HEK293 (cell line): Measurements from ENCODE around the gene PLCG2.

ENCODE experiments used
- CTCF ChIA-PET: fragments of 350-600 bp; formaldehyde crosslinking; extraction: SDS; loops from one replicate; lab custom pipeline; 2021; ENCODE audit warnings: antibody characterized with exemption; lab: Yijun Ruan, JAX
- POLR2A ChIA-PET: fragments of 300-600 bp; formaldehyde crosslinking; extraction: SDS; loops from one replicate; lab custom pipeline; 2020; ENCODE audit warnings: antibody characterized with exemption, inconsistent platforms; lab: Yijun Ruan, JAX
- H3K27ac ChIP-seq: fragments of 200-500 bp; sonication (Bioruptor generic); 2 replicates; pipeline ENCODE4 v1.5.1; 2014; ENCODE audit warnings: low read depth, low read length, control low read depth, inconsistent platforms; ENCODE audit errors: extremely low read depth
- H3K36me3 ChIP-seq, 2 experiments: fragments of 200-500 bp in 1 of 2; sonication (Bioruptor generic) in 1 of 2; 1 replicate in 1 of 2; 2 replicates in 1 of 2; pipeline ENCODE4 v1.5.1; 2014 to 2017; ENCODE audit warnings: inconsistent platforms in 2 of 2, low read length in 2 of 2; ENCODE audit not compliant: control insufficient read depth in 2 of 2, insufficient read depth in 1 of 2
- H3K4me1 ChIP-seq: fragments of 200-500 bp; sonication (Bioruptor generic); 2 replicates; pipeline ENCODE4 v1.5.1; 2014; ENCODE audit warnings: mild to moderate bottlenecking, low read length, inconsistent platforms; ENCODE audit not compliant: control insufficient read depth, insufficient read depth
- H3K4me3 ChIP-seq: 2 replicates; pipeline ENCODE4 v1.5.1; 2011; ENCODE audit warnings: low read depth, mild to moderate bottlenecking, control low read depth, low read length, moderate library complexity
- H3K9me3 ChIP-seq: fragments of 200-500 bp; sonication (Bioruptor generic); 2 replicates; pipeline ENCODE4 v1.5.1; 2014; ENCODE audit warnings: low read depth, low read length, inconsistent platforms; ENCODE audit not compliant: control insufficient read depth, insufficient read depth
- PRDM2 ChIP-seq: fragments of 450-650 bp; formaldehyde crosslinking; IDR thresholded peaks from 2 replicates; pipeline ENCODE4 v1.5.1; 2016; ENCODE audit warnings: missing biosample characterization, missing genetic modification characterization, borderline replicate concordance
- TCF7L2 ChIP-seq: IDR thresholded peaks from 2 replicates; pipeline ENCODE4 v1.6.1; 2011; ENCODE audit warnings: low read depth, mild to moderate bottlenecking, inconsistent platforms, low read length, moderate library complexity, borderline replicate concordance
- YY2 ChIP-seq: fragments of 450-650 bp; formaldehyde crosslinking; IDR thresholded peaks from 2 replicates; pipeline ENCODE4 v1.5.1; 2016; ENCODE audit warnings: missing biosample characterization, missing genetic modification characterization
- ZFHX2 ChIP-seq: fragments of 450-650 bp; formaldehyde crosslinking; conservative IDR thresholded peaks from 2 replicates; pipeline ENCODE4 v1.5.1; 2016; ENCODE audit warnings: missing biosample characterization, missing genetic modification characterization
- ZFP69B ChIP-seq: fragments of 450-650 bp; formaldehyde crosslinking; IDR thresholded peaks from 2 replicates; pipeline ENCODE4 v1.5.1; 2016; ENCODE audit warnings: missing biosample characterization, missing genetic modification characterization
- ZNF140 ChIP-seq: fragments of 450-650 bp; formaldehyde crosslinking; IDR thresholded peaks from 2 replicates; pipeline ENCODE4 v1.5.1; 2016; ENCODE audit warnings: missing biosample characterization, missing genetic modification characterization
- ZNF155 ChIP-seq: fragments of 450-650 bp; formaldehyde crosslinking; IDR thresholded peaks from 2 replicates; pipeline ENCODE4 v1.5.1; 2016; ENCODE audit warnings: missing biosample characterization, missing genetic modification characterization
- ZNF202 ChIP-seq: fragments of 450-650 bp; formaldehyde crosslinking; IDR thresholded peaks from 2 replicates; pipeline ENCODE4 v1.5.1; 2016; ENCODE audit warnings: missing biosample characterization, missing genetic modification characterization, borderline replicate concordance
- ZNF214 ChIP-seq: fragments of 450-650 bp; formaldehyde crosslinking; IDR thresholded peaks from 2 replicates; pipeline ENCODE4 v1.5.1; 2017; ENCODE audit warnings: missing biosample characterization, mild to moderate bottlenecking, missing genetic modification characterization, borderline replicate concordance
- ZNF223 ChIP-seq: fragments of 450-650 bp; formaldehyde crosslinking; IDR thresholded peaks from 2 replicates; pipeline ENCODE4 v1.5.1; 2016; ENCODE audit warnings: missing biosample characterization, missing genetic modification characterization
- ZNF248 ChIP-seq: fragments of 450-650 bp; formaldehyde crosslinking; IDR thresholded peaks from 2 replicates; pipeline ENCODE4 v1.5.1; 2017; ENCODE audit warnings: missing biosample characterization, missing genetic modification characterization
- ZNF26 ChIP-seq: fragments of 450-650 bp; formaldehyde crosslinking; IDR thresholded peaks from 2 replicates; pipeline ENCODE4 v1.5.1; 2016; ENCODE audit warnings: missing biosample characterization, missing genetic modification characterization
- ZNF433 ChIP-seq: fragments of 450-650 bp; formaldehyde crosslinking; IDR thresholded peaks from 2 replicates; pipeline ENCODE4 v1.5.1; 2016; ENCODE audit warnings: missing biosample characterization, missing genetic modification characterization, low read depth
- ZNF518A ChIP-seq: fragments of 450-650 bp; formaldehyde crosslinking; conservative IDR thresholded peaks from 2 replicates; pipeline ENCODE4 v1.5.1; 2016; ENCODE audit warnings: low read depth, missing biosample characterization, missing genetic modification characterization
- ZNF544 ChIP-seq: fragments of 450-650 bp; formaldehyde crosslinking; IDR thresholded peaks from 2 replicates; pipeline ENCODE4 v1.5.0; 2017; ENCODE audit warnings: missing biosample characterization, missing genetic modification characterization
- ZNF580 ChIP-seq: fragments of 450-650 bp; formaldehyde crosslinking; IDR thresholded peaks from 2 replicates; pipeline ENCODE4 v1.5.1; 2016; ENCODE audit warnings: missing biosample characterization, missing genetic modification characterization
- ZNF626 ChIP-seq: fragments of 450-650 bp; sonication (Bioruptor Pico); formaldehyde crosslinking; IDR thresholded peaks from 2 replicates; pipeline ENCODE4 v1.5.1; 2018; ENCODE audit warnings: missing biosample characterization, missing genetic modification characterization, inconsistent platforms
- ZNF677 ChIP-seq: fragments of 450-650 bp; IDR thresholded peaks from 2 replicates; pipeline ENCODE4 v1.5.0; 2018; ENCODE audit warnings: missing biosample characterization, mild to moderate bottlenecking, missing genetic modification characterization, moderate library complexity
- ZNF837 ChIP-seq: fragments of 450-650 bp; formaldehyde crosslinking; IDR thresholded peaks from 2 replicates; pipeline ENCODE4 v1.5.1; 2016; ENCODE audit warnings: missing biosample characterization, missing genetic modification characterization
- ZSCAN16 ChIP-seq: fragments of 450-650 bp; formaldehyde crosslinking; IDR thresholded peaks from 2 replicates; pipeline ENCODE4 v1.5.1; 2016; ENCODE audit warnings: missing biosample characterization, missing genetic modification characterization

The PLCG2 gene

GRCh38 chr16:81875461-81875860, 96.4 kb downstream of the PLCG2 start (continued):
- TF ChIP-seq TCF7L2: no peak
- no peak for TF ChIP-seq ZNF626 (tag by site-specific recombination)
- no peak for TF ChIP-seq ZNF214 (tag by site-specific recombination)
- TF ChIP-seq YY2 (tag by site-specific recombination): no peak

GRCh38 chr16:81876273-81876900, 97.3 kb downstream of the PLCG2 start:
- POLR2A ChIA-PET: no interaction called here

More at GRCh38 chr16:81876273-81876900, 97.3 kb downstream of the PLCG2 start:
- Histone ChIP-seq H3K27ac (no peak overlapping the region), H3K4me1 (no peaks in the 10 kb centered on the region), H3K4me3 (no peak overlapping the region)
- CTCF ChIA-PET: interaction anchor here (0.6 to 3.1 kb wide), 3 partner anchors 10 to 147 kb away, joined by 3 to 19 read pairs (median 8); no protein-coding TSS in a partner anchor
- TF ChIP-seq ZNF155 (tag by site-specific recombination) (no peak), ZNF433 (tag by site-specific recombination) (no peak), ZSCAN16 (tag by site-specific recombination) (no peak), PRDM2 (tag by site-specific recombination) (no peak), ZFP69B (no peak), ZNF677 (tag by site-specific recombination) (no peak), ZFHX2 (no peak), ZNF26 (tag by site-specific recombination) (no peak), ZNF580 (tag by site-specific recombination) (no peak), ZNF518A (no peak), ZNF248 (tag by site-specific recombination) (no peak), ZNF837 (tag by site-specific recombination) (no peak), ZNF544 (tag by site-specific recombination) (no peak), ZNF140 (tag by site-specific recombination) (no peak), ZNF202 (tag by site-specific recombination) (no peak), ZNF223 (no peak)
- TF ChIP-seq, all 188 proteins: peak for 0
- no peaks in the 10 kb centered on the region for H3K36me3 ChIP-seq
- H3K9me3 ChIP-seq: no peaks in the 10 kb centered on the region
